Left renal cortex interstitium (tissue), 4 donors: ENCODE measurements around the gene NADSYN1. TPM values are rescaled to one million over a fixed set of nuclear protein-coding genes. Genes with fewer than 3 reads are reported as not detected.
A peak's percentile ranks its signal among the peaks of the same experiment; 100 is the strongest.

ENCODE experiments used
- DNase-seq, 4 donors: peaks; one replicate each; pipeline ENCODE4 v3.0.0-alpha.2; 2013; ENCODE audit warnings: low read depth in 4 of 4, low spot score in 2 of 4, missing footprints in 1 of 4
- polyA plus RNA-seq, 4 donors: library from polyadenylated mRNA; unstranded; fragments of 120-200 nt; gene quantifications; one replicate each; pipeline ENCODE4 v1.2.1, GENCODE V29; 2013; ENCODE audit not compliant: insufficient read length in 4 of 4

Gene NADSYN1
- polyA plus RNA-seq, 4 donors: 33.0 to 64.2 (median 47.8) TPM

DNA sequence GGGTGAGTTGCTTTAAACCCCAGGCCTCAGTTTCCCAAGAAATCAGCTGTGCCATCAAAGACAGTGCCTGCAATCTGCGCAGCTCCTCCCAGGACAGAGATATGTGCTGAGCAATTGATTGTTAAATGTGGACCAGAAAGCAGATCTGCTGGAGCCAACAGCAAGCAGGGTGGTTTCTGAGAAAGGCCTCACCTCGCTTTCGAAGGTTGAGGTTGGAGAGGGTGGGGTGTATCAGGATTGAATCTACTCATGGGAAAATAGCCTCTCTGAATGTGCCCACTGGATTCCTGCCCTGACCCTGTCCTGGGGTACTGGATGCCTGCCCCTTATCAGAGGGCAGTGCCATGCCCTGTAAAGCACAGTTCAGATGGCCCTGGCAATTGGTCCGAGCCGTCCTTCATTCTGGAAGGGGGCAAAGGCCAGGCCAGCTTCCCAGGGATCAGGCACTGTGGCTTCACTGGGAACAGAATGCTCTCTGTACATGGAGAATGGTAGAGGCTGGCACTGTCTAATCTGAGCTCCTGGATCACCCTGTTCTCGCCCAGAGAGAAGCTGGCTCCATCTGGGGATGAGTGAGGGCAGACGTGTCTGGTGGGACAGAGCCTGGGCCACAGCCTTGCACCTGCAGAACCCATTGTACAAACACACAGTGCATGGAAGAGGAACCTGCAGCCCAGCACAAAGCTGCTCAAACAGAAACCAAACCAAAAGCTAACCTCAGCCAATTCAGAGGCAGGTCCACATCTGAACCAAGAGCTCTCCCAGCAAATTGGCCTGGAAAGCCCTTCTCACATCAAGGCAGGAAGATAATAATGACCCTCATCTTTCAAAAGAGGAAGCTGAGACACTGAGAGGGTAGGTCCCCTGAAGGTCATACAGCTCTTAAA, 20.0 kb upstream of the NADSYN1 start:
- DNase-seq: no peak

DNA sequence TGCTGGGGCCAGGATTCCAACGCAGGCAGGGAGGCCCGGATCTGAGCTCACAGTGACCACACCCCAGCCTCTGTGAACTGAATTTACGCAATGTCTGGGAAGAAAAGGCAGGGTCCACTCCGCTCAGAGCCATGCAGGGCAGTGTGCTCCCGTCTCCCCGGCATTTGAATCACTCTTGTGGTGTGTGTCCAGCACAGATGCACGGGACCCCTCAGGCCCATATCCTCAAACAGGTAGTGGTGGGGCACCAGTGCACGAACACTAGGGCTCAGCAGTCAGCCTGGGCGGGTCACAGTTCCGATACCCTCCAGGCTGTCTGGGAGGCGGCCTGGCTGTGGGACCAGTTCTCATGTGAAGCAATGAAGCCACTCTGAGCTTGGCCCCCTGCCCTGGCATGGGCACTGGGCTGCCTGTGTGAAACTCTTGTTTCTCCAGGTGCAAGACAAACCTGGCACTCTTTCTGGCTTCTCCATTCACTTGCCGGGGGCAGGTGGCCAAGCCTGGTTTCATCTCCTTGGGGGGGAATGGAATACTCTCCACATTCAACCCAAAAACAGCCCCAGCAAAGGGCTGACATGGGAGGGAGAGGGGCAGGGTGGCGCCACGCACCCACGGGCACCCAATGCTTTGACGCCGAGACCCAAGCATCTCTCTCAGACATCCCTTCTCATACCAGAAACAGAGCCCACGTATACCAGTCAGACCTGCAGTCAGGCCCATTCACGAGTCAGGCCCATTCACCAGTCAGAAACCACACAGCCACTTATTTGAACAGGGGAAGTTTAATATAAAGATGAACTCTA, 19.2 kb upstream of the NADSYN1 start:
- DNase-seq: no peak

DNA sequence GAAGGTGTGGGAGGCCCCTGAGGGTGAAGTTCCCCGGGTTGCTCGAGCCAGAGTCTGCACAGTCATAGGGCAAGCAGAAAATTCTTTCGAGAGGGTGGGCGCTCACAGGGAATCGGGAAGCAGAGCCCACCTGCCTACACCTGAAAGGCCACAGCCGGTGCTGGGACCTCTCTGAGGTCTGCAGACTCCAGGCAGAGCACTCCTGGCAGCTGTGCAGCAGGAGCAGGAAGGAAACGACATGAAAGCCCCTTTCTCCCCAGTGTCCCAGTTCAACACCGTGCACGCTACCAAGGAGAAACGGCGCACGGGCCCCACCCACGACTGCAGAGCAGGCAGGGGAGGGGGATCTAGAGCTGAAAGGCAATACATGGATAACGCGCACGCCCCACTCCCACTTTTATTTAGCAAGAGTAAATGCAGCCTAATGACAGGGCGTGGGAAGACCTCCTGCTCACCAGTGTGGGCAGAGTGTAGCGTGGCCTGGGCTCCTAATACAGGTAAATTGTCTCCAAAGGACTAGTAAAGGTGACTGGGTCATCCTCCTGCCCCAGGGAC, 18.4 kb upstream of the NADSYN1 start:
- no peak for DNase-seq

DNA sequence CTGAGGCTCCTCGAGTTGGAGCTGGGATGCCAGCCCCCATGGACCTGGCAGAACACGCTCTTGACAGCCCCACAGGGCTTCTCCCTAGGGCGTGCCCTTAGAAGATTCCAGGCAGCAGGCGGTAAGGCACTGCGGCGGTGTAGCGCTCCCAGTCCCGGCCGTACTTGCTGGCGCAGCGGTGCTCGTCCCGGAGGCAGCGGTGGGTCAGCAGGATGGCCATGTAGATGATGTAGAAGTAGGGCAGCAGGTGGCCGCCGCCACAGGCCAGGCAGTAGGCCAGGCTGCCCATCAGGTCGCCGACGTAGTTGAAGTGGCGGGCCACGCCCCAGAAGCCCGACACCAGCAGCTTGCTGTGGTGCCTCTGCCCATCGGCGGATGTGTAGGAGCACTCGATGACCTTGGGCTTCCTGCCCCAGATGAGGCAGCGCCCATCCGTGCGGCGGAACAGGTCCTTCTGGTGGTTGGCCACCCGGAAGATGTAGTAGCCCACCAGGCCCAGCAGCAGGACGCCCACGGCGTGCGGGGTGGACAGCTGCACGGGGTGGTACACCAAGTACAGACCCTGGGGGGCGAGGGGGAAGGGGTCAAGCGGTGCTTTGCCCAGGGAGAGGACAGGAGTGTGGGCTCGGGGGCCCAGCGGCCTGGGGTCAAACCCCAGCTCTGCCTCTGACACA, 17.6 kb upstream of the NADSYN1 start:
- no peak for DNase-seq

DNA sequence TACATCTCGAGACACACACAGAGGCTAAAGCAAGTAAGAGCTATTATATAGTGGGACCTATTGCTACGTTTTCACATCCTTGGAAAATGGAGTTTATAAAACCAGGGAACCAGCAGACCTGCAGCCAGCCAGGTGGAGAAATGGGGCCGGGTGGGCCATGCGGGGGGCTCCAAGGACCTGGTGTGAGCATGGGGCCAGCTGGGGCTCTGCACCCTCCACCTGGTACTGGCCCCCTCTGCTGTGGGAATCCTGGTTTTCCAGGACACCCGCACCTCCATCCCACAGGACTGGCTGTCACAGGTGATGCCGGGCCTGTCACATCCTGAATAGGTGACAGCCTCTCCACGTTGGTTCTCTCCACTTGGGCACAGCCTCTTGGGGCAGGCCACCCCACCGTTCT, 16.1 kb upstream of the NADSYN1 start:
- DNase-seq: no peak

DNA sequence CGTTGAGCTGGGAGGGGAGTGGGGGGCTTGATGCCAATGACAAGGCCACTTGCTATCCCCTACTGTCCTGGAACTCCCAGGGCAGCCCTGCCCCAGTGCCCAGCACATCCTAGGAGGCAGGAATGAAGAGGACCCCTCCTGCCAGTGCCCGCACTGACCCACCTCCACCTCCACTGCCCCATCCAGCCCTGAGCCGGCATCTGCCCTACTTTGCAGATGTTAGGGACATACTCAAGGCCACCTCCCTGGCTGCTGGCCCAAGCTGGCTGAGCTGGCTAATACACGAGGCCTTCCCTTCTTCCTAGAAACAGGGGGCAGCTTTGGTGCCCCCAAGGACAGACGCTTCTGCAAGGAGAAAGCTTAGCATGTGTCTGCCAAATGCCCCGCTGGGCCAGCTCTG, 15.6 kb upstream of the NADSYN1 start:
- no peak for DNase-seq

DNA sequence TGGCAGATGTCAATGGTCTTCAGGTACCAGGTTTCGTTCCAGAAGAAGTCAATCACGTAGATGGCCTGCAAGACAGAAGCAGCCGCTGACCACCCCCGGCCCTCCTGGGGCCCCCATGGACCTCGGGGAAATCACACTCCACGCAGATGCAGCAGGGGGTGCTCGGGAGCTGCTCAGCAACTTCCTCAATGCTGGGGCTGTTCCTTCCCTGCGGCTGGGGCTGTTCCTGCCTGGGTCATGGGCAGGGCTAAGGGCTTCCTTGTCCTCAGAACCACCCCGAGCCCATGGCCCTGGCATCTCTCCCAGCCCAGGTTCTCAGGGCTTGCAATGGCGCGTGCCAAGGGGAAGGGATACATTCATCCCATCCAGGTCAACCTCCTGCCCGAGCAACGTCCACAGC, 15.1 kb upstream of the NADSYN1 start:
- DNase-seq: no peak

DNA sequence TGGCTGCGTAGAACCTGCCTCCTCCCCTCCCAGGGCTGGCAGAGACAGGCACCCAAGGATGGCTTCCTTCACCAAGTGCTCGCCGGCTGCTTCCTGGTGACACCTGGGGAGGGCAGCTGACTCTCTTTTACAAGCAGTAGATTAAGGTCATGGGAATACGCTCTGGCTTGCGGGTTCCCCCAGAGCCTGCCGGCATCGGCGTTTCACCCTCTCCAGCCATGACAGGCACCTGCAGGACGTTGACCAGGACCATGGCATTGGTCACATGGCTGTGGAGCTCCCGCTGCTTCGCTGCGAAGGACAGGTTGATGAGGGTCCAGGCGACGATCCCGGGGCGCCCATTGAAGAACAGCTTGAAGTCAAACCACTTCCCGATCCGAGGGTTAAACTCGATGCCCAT, 14.4 kb upstream of the NADSYN1 start:
- DNase-seq: no peak

DNA sequence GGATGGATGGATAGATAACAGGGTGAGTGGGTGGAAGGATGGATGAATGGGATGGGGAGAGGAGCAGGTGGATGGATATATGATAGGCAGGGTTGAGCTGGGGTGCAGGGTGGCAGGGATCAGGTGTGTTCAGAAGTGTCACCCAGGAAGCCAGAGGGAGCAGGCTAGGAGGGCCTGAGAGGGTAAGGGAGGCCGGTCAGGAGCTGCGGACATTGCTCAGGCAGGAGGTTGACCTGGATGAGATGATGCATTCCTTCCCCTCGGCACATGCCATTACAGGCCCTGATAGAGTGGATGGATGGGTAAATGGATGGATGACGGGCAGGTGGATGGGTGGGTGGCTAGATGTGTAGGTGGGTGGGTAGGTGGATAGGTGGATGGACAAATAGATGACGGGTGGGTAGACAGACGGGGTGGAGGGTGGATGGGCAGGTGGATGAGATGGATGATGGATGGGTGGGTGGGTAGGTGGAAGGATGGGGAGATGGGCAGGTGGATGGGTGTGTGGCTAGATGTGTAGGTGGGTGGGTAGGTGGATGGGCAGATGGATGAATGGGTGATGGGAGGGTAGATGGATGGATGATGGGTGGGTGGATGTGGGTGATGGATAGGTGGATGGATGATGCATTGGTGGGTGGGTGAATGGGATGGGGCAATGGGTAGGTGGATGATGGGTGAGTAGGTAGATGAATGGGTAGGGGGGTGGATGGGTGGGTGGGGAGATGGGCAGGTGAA, 12.8 kb upstream of the NADSYN1 start:
- DNase-seq: no peak

DNA sequence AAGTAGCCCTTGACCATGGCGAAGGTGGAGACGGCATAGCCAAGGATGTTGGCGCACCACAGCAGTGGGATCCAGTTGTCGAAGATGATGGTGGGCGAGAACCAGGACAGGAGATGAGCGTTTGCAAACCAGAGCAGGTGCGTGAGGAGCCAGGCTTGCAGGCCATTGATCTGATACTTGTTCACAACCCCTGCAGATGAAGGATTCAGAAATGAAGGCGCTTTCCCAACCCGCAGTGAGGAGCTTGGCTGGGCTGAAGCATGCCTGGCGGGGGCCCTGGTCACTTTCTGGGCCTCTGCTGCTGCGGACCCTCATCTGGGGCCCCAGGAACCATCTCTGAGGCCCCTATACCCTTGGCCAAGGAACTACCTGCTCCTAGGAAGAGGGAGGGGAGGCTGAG, 11.8 kb upstream of the NADSYN1 start:
- no peak for DNase-seq

DNA sequence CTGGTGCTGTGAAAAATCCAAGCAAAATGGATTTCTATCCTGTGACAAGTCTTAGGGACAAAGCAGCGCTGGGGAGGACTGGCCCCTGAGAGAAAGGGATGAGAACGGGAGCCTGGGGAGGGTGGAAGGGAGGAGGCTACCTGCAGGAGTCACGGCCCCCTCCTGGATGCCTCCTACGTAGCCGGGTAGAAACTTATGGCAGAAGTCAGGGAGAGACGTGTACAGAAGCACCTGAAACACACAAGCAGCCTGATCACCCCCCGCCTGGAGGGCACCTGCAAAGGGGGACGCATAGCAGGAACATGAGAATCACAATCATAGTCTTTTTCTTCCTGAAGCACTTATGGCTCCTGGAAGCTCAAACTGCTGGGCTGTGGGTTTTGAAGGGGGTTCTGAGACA, 10.9 kb upstream of the NADSYN1 start:
- DNase-seq: no peak

DNA sequence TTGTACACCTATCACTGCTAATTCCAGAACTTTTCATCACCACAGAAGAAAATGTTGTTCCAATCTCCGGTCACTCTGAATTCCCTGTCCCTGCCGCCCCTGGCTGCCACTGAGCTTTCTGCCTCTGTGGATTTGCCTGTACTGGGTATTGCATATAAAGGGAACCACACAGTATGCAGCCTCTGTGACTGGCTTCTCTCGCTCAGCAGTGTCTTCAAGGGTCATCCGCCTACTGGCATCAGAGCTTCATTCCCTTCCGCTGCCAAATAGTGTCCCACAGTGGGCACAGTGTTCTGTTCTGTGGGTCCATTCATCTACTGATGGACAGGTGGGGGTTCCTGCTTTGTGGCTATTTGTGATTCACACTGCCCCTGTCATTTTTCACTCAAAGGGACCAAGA, 10.1 kb upstream of the NADSYN1 start:
- no peak for DNase-seq

DNA sequence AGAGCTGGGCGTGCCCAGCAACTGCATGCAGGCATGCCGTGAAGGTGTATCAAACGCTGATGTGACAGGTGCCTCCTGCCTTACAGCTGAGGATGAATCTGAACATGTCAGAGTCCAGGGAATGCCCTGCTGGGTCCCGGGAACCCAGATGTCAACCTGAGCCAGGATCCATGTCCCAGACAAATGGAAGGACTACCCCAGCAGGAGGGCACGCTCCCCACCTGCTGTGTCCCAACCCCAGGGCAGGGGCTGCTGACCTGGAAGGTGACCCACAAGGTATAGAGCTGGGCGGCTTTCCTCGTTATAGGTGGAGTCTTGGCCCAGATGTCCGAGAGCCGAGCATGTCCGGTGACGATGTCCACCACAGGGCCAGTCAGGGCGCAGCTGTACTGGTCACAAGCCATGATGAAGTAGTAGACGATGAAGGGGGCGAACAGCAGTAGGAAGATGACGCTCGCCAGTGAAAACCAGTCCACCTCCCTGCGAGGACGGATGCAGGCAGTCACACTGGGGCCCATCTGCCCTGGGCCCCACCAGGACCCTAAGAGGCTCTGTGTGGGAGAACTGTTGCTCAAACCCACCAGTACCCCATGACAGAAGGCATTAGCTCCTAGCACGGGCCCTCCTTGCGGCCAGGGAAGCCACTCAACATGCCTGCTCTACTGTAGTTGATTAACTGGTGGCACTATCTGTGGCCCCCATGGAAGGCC, 9.1 kb upstream of the NADSYN1 start:
- no peak for DNase-seq

DNA sequence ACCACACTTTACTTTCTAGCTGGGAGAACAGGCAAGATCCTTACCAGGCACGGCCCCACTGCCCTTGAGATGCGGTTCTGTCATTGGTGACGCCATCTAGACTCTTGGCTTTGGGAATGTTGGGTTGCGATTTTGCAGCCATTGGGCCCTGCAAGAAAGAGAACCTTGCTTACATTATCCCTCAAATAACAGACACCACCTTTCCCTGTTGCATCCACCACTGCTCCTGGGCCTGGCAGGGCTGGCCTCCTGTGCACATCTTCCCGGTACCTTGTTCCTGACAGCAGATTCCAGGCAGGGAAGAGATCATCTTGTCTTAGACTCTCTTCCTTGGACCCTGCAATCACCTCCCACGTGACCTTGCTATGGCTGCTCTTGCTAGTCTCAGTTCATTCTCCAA, 8.2 kb upstream of the NADSYN1 start:
- DNase-seq: no peak

DNA sequence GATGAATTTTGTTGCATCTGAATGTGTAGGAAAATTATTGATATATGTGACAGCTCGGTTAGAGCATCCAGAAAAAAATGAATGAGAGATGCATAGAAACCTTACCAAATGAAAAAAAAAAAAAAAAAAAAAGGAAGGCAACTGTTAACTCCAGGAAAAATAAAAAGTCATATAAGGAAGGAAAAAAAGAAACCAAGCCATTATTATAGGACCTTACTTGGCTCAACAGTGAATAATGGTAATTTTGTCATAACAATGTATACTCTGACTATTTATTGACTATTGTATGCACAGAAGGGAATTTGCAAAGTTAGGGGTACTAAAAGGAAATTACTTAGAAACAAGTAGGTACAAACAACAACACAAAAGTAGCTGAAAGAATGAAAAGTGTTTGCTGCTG, 6.9 kb upstream of the NADSYN1 start:
- no peak for DNase-seq

DNA sequence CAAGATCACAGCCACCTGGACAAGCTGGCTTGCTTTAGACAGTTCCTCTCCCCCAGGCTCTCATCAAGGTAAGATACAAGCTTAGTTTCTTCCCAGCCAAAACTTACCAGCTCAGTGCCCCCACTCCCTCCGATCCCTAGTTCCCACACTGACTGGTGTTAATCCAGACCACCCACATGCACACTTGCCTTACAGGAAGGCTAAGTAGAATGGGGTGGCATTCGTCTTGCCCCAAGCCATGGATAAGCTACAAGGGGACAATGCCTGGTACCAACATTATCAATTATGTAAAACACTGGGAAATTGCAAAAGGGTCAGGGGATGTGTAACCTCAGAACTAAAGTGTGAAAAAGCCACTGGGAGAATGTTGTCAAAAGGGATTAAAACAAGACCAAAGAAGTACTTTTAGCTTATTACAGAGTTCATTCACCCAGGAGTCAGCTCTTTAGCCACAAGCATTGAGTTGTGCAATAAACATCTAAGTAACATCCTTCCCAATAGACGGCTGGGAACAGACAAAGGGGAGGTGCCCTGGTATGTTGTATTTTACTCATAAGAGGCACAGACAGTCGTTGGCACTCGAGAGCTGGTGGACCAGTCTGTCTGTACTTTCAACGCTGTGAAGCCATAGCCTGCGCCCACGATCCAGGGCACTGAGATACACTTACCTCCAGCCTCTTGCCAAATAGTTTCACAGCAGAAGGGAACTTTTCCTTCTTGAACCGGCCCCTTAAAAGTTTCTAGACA, 5.9 kb upstream of the NADSYN1 start:
- DNase-seq: peak in 1 of 4 donors; percentile 3

DNA sequence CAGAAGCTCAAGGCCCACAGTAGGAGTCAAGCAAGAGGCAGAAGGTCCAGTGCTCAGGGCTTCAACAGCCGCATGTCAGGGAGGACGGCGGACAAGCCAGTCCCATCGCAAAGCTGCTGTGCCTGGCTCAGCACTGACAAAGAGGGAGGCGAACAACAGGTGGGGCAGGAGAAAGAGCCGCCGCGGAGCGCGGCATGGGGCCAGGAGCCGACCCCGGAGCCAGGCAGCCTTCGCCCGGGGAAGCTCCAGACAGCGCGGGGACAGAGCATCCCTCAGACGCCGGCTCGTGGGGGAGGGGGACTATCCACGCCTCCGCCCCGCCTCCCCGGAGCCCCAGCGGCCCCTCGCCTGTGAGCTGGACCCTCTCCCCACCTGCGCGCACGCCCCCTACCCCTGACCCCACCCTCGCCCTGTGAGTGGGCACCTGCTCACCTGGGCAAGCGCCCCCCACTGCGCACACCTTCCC, 5.2 kb upstream of the NADSYN1 start:
- peak in 1 of 4 donors; percentile 7 for DNase-seq

DNA sequence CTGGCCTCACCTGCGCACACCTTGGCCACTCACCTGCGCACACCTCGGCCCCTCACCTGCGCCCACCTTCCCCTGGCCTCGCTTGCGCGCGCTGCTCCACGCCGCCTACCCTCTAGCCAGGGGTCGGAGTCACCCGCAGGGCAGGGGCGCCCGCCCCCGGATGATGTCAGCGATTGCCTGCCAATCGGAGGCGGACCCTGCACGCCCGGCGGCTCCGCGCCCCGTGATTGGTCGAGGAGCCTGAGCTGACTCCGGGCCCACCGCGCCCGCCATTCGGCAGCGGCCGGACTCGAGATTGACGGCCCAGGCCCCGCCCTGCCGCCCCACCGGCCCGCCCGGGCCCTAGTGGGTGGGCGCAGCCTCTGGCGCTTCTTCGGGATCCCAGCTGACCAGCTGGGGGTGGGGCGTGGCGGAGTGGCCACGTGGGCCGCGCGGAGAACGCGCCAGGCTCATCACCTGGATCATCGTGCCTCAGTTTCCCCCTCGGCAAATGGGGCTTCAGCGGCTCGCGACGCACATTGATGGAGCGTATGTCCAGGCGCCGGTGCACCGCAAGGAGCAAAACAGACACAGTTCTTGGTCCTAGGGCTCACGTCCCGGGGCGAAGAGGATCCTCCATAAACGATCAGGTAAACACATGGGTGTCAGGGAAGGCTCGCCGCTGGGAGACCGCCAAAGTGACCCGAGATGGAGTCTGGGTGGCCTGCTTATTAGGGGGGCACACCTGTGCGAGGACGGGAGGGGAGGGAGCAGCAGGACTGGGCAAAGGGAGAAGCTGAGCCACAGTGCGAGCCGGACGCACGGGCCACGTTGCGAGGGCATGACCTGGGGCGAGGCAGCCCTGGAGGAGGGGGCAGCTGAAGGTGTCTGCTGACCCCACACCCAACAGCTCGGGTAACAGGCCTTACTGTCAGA, 4.5 kb upstream of the NADSYN1 start, which contains the start of gene DHCR7:
Gene DHCR7, minus strand, starts transcription at position 137 of the 915 bp plus-strand sequence. CDS start 3,441 bp downstream, outside the sequence.
- peak in 3 of 4 donors; percentile 79 to 91 (median 87) for DNase-seq
